Keratinocyte (primary cell): ENCODE results near the gene DPYD. TPM values are rescaled to one million over a fixed set of nuclear protein-coding genes. Genes with fewer than 3 reads are reported as not detected.

Experiments
- DNase-seq: peaks from one replicate; pipeline ENCODE4 v3.0.0-alpha.2; 2011; ENCODE audit warnings: low read depth, missing footprints, low spot score
- FAIRE-seq: peaks from 2 replicates; lab custom pipeline; 2011; peaks lifted over from hg19 to GRCh38; lab: Jason Lieb, UNC
- H2AFZ ChIP-seq: 2 replicates; pipeline ENCODE4 v1.6.0; 2012; ENCODE audit warnings: low read length, control low read depth, inconsistent platforms; ENCODE audit not compliant: control insufficient read depth
- H3K27ac ChIP-seq: 2 replicates; pipeline ENCODE4 v1.5.1; 2011; ENCODE audit warnings: low read length; ENCODE audit not compliant: control insufficient read depth, insufficient read depth
- H3K27me3 ChIP-seq: 3 replicates; pipeline ENCODE4 v1.6.0; 2011; ENCODE audit warnings: low read length; ENCODE audit not compliant: control insufficient read depth, insufficient read depth; ENCODE audit errors: extremely low read depth
- H3K36me3 ChIP-seq, 2 experiments: 2 replicates in 1 of 2; 3 replicates in 1 of 2; pipeline ENCODE4 v1.5.1; 2011; ENCODE audit warnings: low read length in 2 of 2, mild to moderate bottlenecking in 1 of 2; ENCODE audit not compliant: control insufficient read depth in 2 of 2, insufficient read depth in 2 of 2; ENCODE audit errors: extremely low read depth in 1 of 2
- H3K4me1 ChIP-seq: 3 replicates; pipeline ENCODE4 v1.5.1; 2011; ENCODE audit warnings: low read length; ENCODE audit not compliant: control insufficient read depth, insufficient read depth; ENCODE audit errors: extremely low read depth
- H3K4me2 ChIP-seq: 3 replicates; pipeline ENCODE4 v1.6.0; 2011; ENCODE audit warnings: low read depth, low read length; ENCODE audit not compliant: control insufficient read depth, insufficient read depth; ENCODE audit errors: extremely low read depth
- H3K4me3 ChIP-seq, 3 experiments: fragments of 200-600 bp in 1 of 3; sonication (generic) in 1 of 3; 2 replicates in 2 of 3; 3 replicates in 1 of 3; pipeline ENCODE4 v1.5.1; 2011 to 2016; ENCODE audit warnings: low read length in 3 of 3, mild to moderate bottlenecking in 3 of 3, control low read depth in 2 of 3, inconsistent platforms in 1 of 3, low read depth in 1 of 3, mixed read lengths in 1 of 3, mixed run types in 1 of 3, moderate library complexity in 1 of 3; ENCODE audit not compliant: control insufficient read depth in 2 of 3, insufficient read depth in 2 of 3; ENCODE audit errors: extremely low read depth in 1 of 3
- H3K79me2 ChIP-seq: 2 replicates; pipeline ENCODE4 v1.6.0; 2012; ENCODE audit warnings: low read length; ENCODE audit not compliant: control insufficient read depth, insufficient read depth
- H3K9ac ChIP-seq: 3 replicates; pipeline ENCODE4 v1.6.0; 2011; ENCODE audit warnings: low read length; ENCODE audit not compliant: control insufficient read depth, insufficient read depth; ENCODE audit errors: extremely low read depth
- H3K9me1 ChIP-seq: 3 replicates; pipeline ENCODE4 v1.6.0; 2011; ENCODE audit warnings: low read length; ENCODE audit not compliant: control insufficient read depth, insufficient read depth; ENCODE audit errors: extremely low read depth
- H3K9me3 ChIP-seq: 2 replicates; pipeline ENCODE4 v1.5.1; 2012; ENCODE audit warnings: low read depth, low read length; ENCODE audit not compliant: control insufficient read depth
- H4K20me1 ChIP-seq: 3 replicates; pipeline ENCODE4 v1.6.0; 2011; ENCODE audit warnings: low read length; ENCODE audit not compliant: control insufficient read depth, insufficient read depth; ENCODE audit errors: extremely low read depth
- CTCF ChIP-seq, 3 experiments: IDR thresholded peaks in 1 of 3; conservative IDR thresholded peaks in 1 of 3; optimal IDR thresholded peaks in 1 of 3; 2 replicates in 2 of 3; 3 replicates in 1 of 3; pipeline versions ENCODE3 to v1.5.1; 2011; ENCODE audit warnings: low read length in 3 of 3, mild to moderate bottlenecking in 3 of 3, moderate library complexity in 2 of 3, control low read depth in 1 of 3, inconsistent platforms in 1 of 3; ENCODE audit not compliant: insufficient read depth in 2 of 3; ENCODE audit errors: extremely low read depth in 1 of 3
- EZH2 ChIP-seq: IDR thresholded peaks from one replicate; pipeline ENCODE4 v1.6.1; 2012; ENCODE audit warnings: inconsistent platforms, mild to moderate bottlenecking, low read length, moderate library complexity
- dilution Hi-C: fragments of 300-500 bp; cut with MboI; formaldehyde crosslinking; loops from one replicate; pipeline ENCODE4 v1.7.0; 2020; ENCODE audit warnings: low sequenced_read_pairs; ENCODE audit not compliant: extremely low pct_ligation_motif_present
- polyA plus RNA-seq, 5 experiments: library from polyadenylated mRNA; depleted of rRNA in 3 of 5; stranded (reverse) in 3 of 5; stranded (forward) in 1 of 5; unstranded in 1 of 5; fragments of >200 nt; gene quantifications; 1 replicate in 1 of 5; 2 replicates in 3 of 5; 3 replicates in 1 of 5; pipeline versions ENCODE4 v1.2.1 to v1.2.3, GENCODE V29; 2011 to 2012; ENCODE audit warnings: missing spikeins in 2 of 5, low read depth in 1 of 5, low replicate concordance in 1 of 5

Gene DPYD
- polyA plus RNA-seq, 1 donor (not counting 4 experiments of a cell fraction or from before 2014, with no cell fraction given): 1.9 TPM

GRCh38 chr1:97105531-97105930 lies 815.3 kb downstream of the DPYD start:
- TF ChIP-seq EZH2 (no peak), CTCF (optimal IDR thresholded peaks at IDR 0.05 in 1 of 3, IDR thresholded peaks at IDR 0.05 in 1 of 3, conservative IDR thresholded peaks at IDR 0.05 in 1 of 3; ENCODE audit: extremely low read depth in 1 of 3, insufficient read depth in 2 of 3, low read length in 3 of 3) (no peak)
- H3K79me2 ChIP-seq: no peaks in the 10 kb centered on the region
- no peaks in the 10 kb centered on the region for H3K4me1 ChIP-seq
- H3K27ac ChIP-seq: no peak overlapping the region
- no peak overlapping the region for H2AFZ ChIP-seq
- H4K20me1 ChIP-seq: no peaks in the 10 kb centered on the region
- H3K9me1 ChIP-seq: no peaks in the 10 kb centered on the region
- H3K9me3 ChIP-seq: no peaks in the 10 kb centered on the region
- H3K27me3 ChIP-seq: no peaks in the 10 kb centered on the region
- H3K4me3 ChIP-seq: no peak overlapping the region
- DNase-seq (no peak), FAIRE-seq (no peak)
- H3K4me2 ChIP-seq: no peak overlapping the region
- dilution Hi-C loops: no loop called here
- H3K9ac ChIP-seq: no peak overlapping the region
- H3K36me3 ChIP-seq: no peaks in the 10 kb centered on the region

- dilution Hi-C loops: no loop called here
- FAIRE-seq: no peak
- no peaks in the 10 kb centered on the region for H3K27me3 ChIP-seq
Observed at GRCh38 chr1:97101509-97101908, 819.3 kb downstream of the DPYD start.

More at GRCh38 chr1:97101509-97101908, 819.3 kb downstream of the DPYD start:
- TF ChIP-seq EZH2: no peak
- no peak for TF ChIP-seq CTCF (optimal IDR thresholded peaks at IDR 0.05 in 1 of 3, IDR thresholded peaks at IDR 0.05 in 1 of 3, conservative IDR thresholded peaks at IDR 0.05 in 1 of 3; ENCODE audit: extremely low read depth in 1 of 3, insufficient read depth in 2 of 3, low read length in 3 of 3)
- H2AFZ ChIP-seq: no peak overlapping the region
- H3K4me2 ChIP-seq: no peak overlapping the region
- H3K4me3 ChIP-seq: no peak overlapping the region
- DNase-seq: no peak
- no peaks in the 10 kb centered on the region for H3K4me1 ChIP-seq
- no peaks in the 10 kb centered on the region for H3K79me2 ChIP-seq
- no peaks in the 10 kb centered on the region for H3K36me3 ChIP-seq
- no peaks in the 10 kb centered on the region for H3K9me3 ChIP-seq
- no peak overlapping the region for H3K9ac ChIP-seq
- H3K27ac ChIP-seq: no peak overlapping the region
- H3K9me1 ChIP-seq: no peaks in the 10 kb centered on the region
- H4K20me1 ChIP-seq: no peaks in the 10 kb centered on the region
